ENCODE results near the gene TCTN3. TPM values are rescaled to one million over a fixed set of nuclear protein-coding genes. Genes with fewer than 3 reads are reported as not detected.

TCTN3 gene
- total RNA-seq, 6 experiments from 2014 or later = 15.5 to 24.3 (median 19.1) TPM

GRCh38 chr10:95618101-95618500, 75.6 kb downstream of the TCTN3 start:
- intact Hi-C loops (cut with DNase I) = no loop called here
- H3K36me3 ChIP-seq = peaks cover 0 to 43% (median 18%) of the 10 kb centered on the region in 4 donors
- no CpG with 5 or more reads among the region's 4 CpGs for WGBS (ENCODE audit: insufficient coverage, low coverage, low lambda C conversion rate, missing lambda C conversion rate)

DNA sequence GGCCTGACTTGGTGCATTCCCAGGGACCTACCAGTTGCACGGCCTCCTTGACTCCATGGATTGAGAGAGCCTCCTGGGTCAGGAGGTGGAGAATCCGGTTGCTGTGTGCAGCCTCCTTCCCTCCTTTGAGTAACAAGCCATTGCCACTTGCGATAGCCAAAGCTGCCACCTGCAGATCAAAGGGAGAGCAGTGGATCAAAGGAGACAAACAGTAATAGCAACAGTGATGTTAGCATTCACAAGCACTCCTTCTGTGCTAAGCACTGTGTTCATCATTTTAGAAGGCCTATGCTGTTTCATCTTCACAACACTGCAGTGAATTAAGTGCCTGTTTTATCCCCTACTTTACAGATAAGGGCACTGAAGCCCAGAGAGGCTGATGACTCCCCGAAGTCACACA, 77.3 kb downstream of the TCTN3 start:
- TF ChIP-seq POLR2A (IDR thresholded peaks at IDR 0.05) (no peak), CTCF (IDR thresholded peaks at IDR 0.05) (no peak)
- H3K9me3 ChIP-seq = no peaks in the 10 kb centered on the region
- H3K36me3 ChIP-seq = peaks cover 0 to 49% (median 19%) of the 10 kb centered on the region in 4 donors
- H3K4me3 ChIP-seq = no peak overlapping the region
- H3K27me3 ChIP-seq = no peaks in the 10 kb centered on the region
- no peak overlapping the region for H3K27ac ChIP-seq
- H3K4me1 ChIP-seq = peaks cover 0 to 14% (median 2%) of the 10 kb centered on the region in 4 donors
- intact Hi-C loops (cut with DNase I) = no loop called here
- ATAC-seq = no peak
- WGBS (ENCODE audit: insufficient coverage, low coverage, low lambda C conversion rate, missing lambda C conversion rate) = 90% methylated on average over 2 of the region's 4 CpGs
- no peak for DNase-seq

More at GRCh38 chr10:95618101-95618500, 75.6 kb downstream of the TCTN3 start:
- no peak overlapping the region for H3K4me3 ChIP-seq
- no peaks in the 10 kb centered on the region for H3K9me3 ChIP-seq
- DNase-seq (no peak), ATAC-seq (no peak)
- TF ChIP-seq POLR2A (IDR thresholded peaks at IDR 0.05) (no peak), CTCF (IDR thresholded peaks at IDR 0.05) (no peak)
- H3K27ac ChIP-seq = no peak overlapping the region
- H3K4me1 ChIP-seq = peaks cover 0 to 8% (median 0%) of the 10 kb centered on the region in 4 donors
- H3K27me3 ChIP-seq = no peaks in the 10 kb centered on the region

Other genes starting within 250 kb of the TCTN3 start
- gene SORBS1, start 132.6 kb downstream of the TCTN3 start, total RNA-seq = 10 to 100 TPM; 56.4 to 97.9 (median 76.5) TPM
- gene ALDH18A1, start 37.2 kb downstream of the TCTN3 start, total RNA-seq = 10 to 100 TPM; 28.4 to 41.2 (median 34.4) TPM
- 1 to 10 TPM; 1.8 to 4.7 (median 3.6) TPM for gene ENTPD1, start 62.2 kb upstream of the TCTN3 start, total RNA-seq
- under 1 TPM in 4 of 6 experiments, not detected in 2; 0.10 to 0.86 (median 0.27) TPM for gene CC2D2B, start 214.0 kb upstream of the TCTN3 start, total RNA-seq